HepG2 (cell line): ENCODE measurements around the gene SELENOT. TPM values are rescaled to one million over a fixed set of nuclear protein-coding genes. Genes with fewer than 3 reads are reported as not detected.

Source experiments
- AHR ChIP-seq: IDR thresholded peaks from 2 replicates; pipeline ENCODE4 v1.6.1; 2018; ENCODE audit warnings: missing genetic modification reagents, missing compliant biosample characterization
- ASH2L ChIP-seq: fragments of 300-600, 200-600 bp; sonication (generic); IDR thresholded peaks from 2 replicates; pipeline ENCODE4 v1.7.0; 2017; ENCODE audit warnings: low read depth, mild to moderate bottlenecking, moderate library complexity, mixed read lengths, low read length; ENCODE audit not compliant: insufficient read length
- ERF ChIP-seq: IDR thresholded peaks from 2 replicates; pipeline ENCODE4 v1.6.1; 2018; ENCODE audit warnings: missing biosample characterization, missing genetic modification reagents
- HIVEP1 ChIP-seq: sonication (generic); formaldehyde crosslinking; IDR thresholded peaks from 2 replicates; pipeline ENCODE4 v1.4.0; 2020; ENCODE audit warnings: mild to moderate bottlenecking, missing genetic modification reagents
- NFE2 ChIP-seq: sonication (generic); formaldehyde crosslinking; IDR thresholded peaks from 2 replicates; pipeline ENCODE4 v1.4.0; 2020; ENCODE audit warnings: missing genetic modification reagents
- NFYB ChIP-seq: sonication (generic); formaldehyde crosslinking; IDR thresholded peaks from 2 replicates; pipeline ENCODE4 v1.4.0; 2020; ENCODE audit warnings: missing genetic modification reagents
- TCF7 ChIP-seq: sonication (generic); IDR thresholded peaks from 2 replicates; pipeline ENCODE4 v1.6.1; 2016; ENCODE audit warnings: antibody characterized with exemption, low read depth
- U2AF1 ChIP-seq: fragments of 200-400 bp; formaldehyde crosslinking; optimal IDR thresholded peaks from 2 replicates; pipeline ENCODE3; 2017; ENCODE audit warnings: mild to moderate bottlenecking, low read depth, low read length
- ZNF10 ChIP-seq: sonication (generic); formaldehyde crosslinking; IDR thresholded peaks from 2 replicates; pipeline ENCODE4 v1.4.0; 2020; ENCODE audit warnings: mild to moderate bottlenecking, low read depth, missing genetic modification reagents, borderline replicate concordance
- ZNF367 ChIP-seq: sonication (generic); formaldehyde crosslinking; IDR thresholded peaks from 2 replicates; pipeline ENCODE4 v1.4.0; 2020; ENCODE audit warnings: missing genetic modification reagents, borderline replicate concordance
- ZNF432 ChIP-seq: sonication (generic); formaldehyde crosslinking; IDR thresholded peaks from 2 replicates; pipeline ENCODE4 v1.5.0; 2020; ENCODE audit warnings: missing genetic modification reagents, mild to moderate bottlenecking, borderline replicate concordance
- ZNF501 ChIP-seq: sonication (generic); formaldehyde crosslinking; IDR thresholded peaks from 2 replicates; pipeline ENCODE4 v1.5.1; 2020; ENCODE audit warnings: mild to moderate bottlenecking, moderate library complexity, missing genetic modification reagents
- ZNF572 ChIP-seq: sonication (generic); formaldehyde crosslinking; IDR thresholded peaks from 2 replicates; pipeline ENCODE4 v1.5.1; 2020; ENCODE audit warnings: mild to moderate bottlenecking, missing genetic modification reagents
- ZNF777 ChIP-seq: sonication (generic); formaldehyde crosslinking; IDR thresholded peaks from 2 replicates; pipeline ENCODE4 v1.4.0; 2020; ENCODE audit warnings: missing genetic modification reagents
- ZNF878 ChIP-seq: sonication (generic); formaldehyde crosslinking; IDR thresholded peaks from 2 replicates; pipeline ENCODE4 v1.8.1; 2023; ENCODE audit warnings: mild to moderate bottlenecking, missing genetic modification reagents, moderate library complexity
- polyA plus RNA-seq, 8 experiments: library from polyadenylated mRNA; depleted of rRNA in 3 of 8; stranded (reverse) in 7 of 8; unstranded in 1 of 8; fragments of >200 nt; fragmentation: Illumina TruSeq in 4 of 8; extraction: Trizol in 4 of 8; gene quantifications; 2 replicates each; pipeline versions ENCODE4 v1.2.1 to v1.2.3, GENCODE V29; 2011 to 2016; ENCODE audit warnings: low read depth in 4 of 8, missing spikeins in 1 of 8, mixed read lengths in 1 of 8; ENCODE audit not compliant: insufficient read depth in 1 of 8
- total RNA-seq, 5 experiments: library from RNA; depleted of rRNA; stranded (reverse); fragments of >200 nt; fragmentation: Illumina TruSeq; extraction: Trizol; gene quantifications; 2 replicates each; pipeline ENCODE4 v1.2.3, GENCODE V29; 2016; ENCODE audit warnings: low read depth in 1 of 5
- TF ChIP-seq, protein P1 (sequence below): IDR thresholded peaks from 2 replicates; pipeline ENCODE4 v1.6.1; 2016; ENCODE audit warnings: control low read depth
- TF ChIP-seq, protein P2 (sequence below): sonication (generic); formaldehyde crosslinking; IDR thresholded peaks from 2 replicates; pipeline ENCODE4 v1.8.1; 2023; ENCODE audit warnings: mild to moderate bottlenecking, inconsistent platforms, moderate library complexity, missing genetic modification reagents, borderline replicate concordance
- TF ChIP-seq, protein P3 (sequence below): sonication (generic); formaldehyde crosslinking; IDR thresholded peaks from 2 replicates; pipeline ENCODE4 v1.4.0; 2020; ENCODE audit warnings: missing genetic modification reagents
- TF ChIP-seq, protein P4 (sequence below): sonication (generic); formaldehyde crosslinking; IDR thresholded peaks from 2 replicates; pipeline ENCODE4 v1.8.1; 2023; ENCODE audit warnings: mild to moderate bottlenecking, missing genetic modification reagents, borderline replicate concordance
- TF ChIP-seq, protein P5 (sequence below): sonication (generic); formaldehyde crosslinking; IDR thresholded peaks from 2 replicates; pipeline ENCODE4 v1.4.0; 2020; ENCODE audit warnings: mild to moderate bottlenecking, missing genetic modification reagents

SELENOT gene
- total and polyA plus RNA-seq, 2 of the 13 experiments (the other 11 are each of a cell fraction or from before 2014, with no cell fraction given), result 122 to 273 TPM

DNA sequence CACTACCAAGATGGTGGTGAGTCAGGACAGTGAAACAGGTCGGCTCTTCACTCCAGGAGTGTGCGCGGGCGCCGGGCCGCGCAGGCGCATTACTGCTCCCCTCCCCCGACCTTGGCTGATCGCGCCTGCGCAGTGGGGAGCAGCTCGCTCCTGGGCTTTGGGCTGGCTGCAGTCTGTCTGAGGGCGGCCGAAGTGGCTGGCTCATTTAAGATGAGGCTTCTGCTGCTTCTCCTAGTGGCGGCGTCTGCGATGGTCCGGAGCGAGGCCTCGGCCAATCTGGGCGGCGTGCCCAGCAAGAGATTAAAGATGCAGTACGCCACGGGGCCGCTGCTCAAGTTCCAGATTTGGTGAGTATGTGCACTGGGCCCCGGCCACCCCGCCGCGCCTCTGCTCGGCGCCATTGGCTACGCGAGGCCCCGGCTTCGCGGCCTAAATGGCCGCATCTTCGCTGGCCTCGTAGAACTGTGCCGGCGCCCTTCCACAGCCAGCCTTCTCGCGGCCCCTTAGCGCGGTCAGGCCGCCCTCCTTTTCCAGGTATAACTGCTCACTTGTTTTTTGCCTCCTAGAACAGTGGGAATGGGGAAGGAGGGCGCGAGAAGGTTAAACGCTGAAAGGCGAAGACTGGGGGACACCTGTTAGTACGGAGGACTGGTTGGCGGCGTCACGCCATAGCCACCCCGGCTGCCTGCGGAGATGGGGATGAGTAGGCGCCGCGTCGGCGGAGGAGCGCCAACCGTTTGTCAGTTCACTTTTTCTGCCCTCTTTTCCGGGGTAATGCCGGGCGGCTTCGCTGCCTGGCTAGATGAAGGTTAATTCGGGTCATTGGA, at the start of gene SELENOT (continued):
- peak; percentile 98 for TF ChIP-seq ASH2L
- 0 out of 2 replicates have a peak, but pooled peaks have one; percentile 26 for TF ChIP-seq ZNF878 (CRISPR knock-in tag)
- peak; percentile 98 for TF ChIP-seq ZNF501 (CRISPR knock-in tag)
- peak; percentile 66; the same call in 1 of the 2 replicates for TF ChIP-seq ERF (CRISPR knock-in tag)
- 0 out of 2 replicates have a peak, but pooled peaks have one; percentile 36 for TF ChIP-seq NFYB
- TF ChIP-seq, protein P1, sequence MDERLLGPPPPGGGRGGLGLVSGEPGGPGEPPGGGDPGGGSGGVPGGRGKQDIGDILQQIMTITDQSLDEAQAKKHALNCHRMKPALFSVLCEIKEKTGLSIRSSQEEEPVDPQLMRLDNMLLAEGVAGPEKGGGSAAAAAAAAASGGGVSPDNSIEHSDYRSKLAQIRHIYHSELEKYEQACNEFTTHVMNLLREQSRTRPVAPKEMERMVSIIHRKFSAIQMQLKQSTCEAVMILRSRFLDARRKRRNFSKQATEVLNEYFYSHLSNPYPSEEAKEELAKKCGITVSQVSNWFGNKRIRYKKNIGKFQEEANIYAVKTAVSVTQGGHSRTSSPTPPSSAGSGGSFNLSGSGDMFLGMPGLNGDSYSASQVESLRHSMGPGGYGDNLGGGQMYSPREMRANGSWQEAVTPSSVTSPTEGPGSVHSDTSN (CRISPR knock-in tag), result no peak
- TF ChIP-seq, protein P2, sequence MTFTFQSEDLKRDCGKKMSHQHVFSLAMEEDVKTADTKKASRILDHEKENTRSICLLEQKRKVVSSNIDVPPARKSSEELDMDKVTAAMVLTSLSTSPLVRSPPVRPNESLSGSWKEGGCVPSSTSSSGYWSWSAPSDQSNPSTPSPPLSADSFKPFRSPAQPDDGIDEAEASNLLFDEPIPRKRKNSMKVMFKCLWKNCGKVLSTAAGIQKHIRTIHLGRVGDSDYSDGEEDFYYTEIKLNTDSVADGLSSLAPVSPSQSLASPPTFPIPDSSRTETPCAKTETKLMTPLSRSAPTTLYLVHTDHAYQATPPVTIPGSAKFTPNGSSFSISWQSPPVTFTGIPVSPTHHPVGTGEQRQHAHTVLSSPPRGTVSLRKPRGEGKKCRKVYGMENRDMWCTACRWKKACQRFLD, result peak; percentile 96
- TF ChIP-seq HIVEP1 (CRISPR knock-in tag), result peak; percentile 80
- TF ChIP-seq ZNF10 (CRISPR knock-in tag), result no peak
- peak; percentile 66 for TF ChIP-seq U2AF1
- peak; percentile 40; the same call in 1 of the 2 replicates for TF ChIP-seq ZNF777 (CRISPR knock-in tag)
- TF ChIP-seq, protein P3, sequence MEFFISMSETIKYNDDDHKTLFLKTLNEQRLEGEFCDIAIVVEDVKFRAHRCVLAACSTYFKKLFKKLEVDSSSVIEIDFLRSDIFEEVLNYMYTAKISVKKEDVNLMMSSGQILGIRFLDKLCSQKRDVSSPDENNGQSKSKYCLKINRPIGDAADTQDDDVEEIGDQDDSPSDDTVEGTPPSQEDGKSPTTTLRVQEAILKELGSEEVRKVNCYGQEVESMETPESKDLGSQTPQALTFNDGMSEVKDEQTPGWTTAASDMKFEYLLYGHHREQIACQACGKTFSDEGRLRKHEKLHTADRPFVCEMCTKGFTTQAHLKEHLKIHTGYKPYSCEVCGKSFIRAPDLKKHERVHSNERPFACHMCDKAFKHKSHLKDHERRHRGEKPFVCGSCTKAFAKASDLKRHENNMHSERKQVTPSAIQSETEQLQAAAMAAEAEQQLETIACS (CRISPR knock-in tag), result peak; percentile 45; the same call in 1 of the 2 replicates
- TF ChIP-seq, protein P4, sequence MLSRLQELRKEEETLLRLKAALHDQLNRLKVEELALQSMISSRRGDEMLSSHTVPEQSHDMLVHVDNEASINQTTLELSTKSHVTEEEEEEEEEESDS (CRISPR knock-in tag), result peak; percentile 72; the same call in 1 of the 2 replicates
- TF ChIP-seq AHR, result peak; percentile 90; the same call in 1 of the 2 replicates
- TF ChIP-seq ZNF572 (CRISPR knock-in tag), result no peak
- peak; percentile 52; the same call in 1 of the 2 replicates for TF ChIP-seq ZNF367 (CRISPR knock-in tag)
- no peak for TF ChIP-seq ZNF432 (CRISPR knock-in tag)
- TF ChIP-seq TCF7, result no peak
- TF ChIP-seq, protein P5, sequence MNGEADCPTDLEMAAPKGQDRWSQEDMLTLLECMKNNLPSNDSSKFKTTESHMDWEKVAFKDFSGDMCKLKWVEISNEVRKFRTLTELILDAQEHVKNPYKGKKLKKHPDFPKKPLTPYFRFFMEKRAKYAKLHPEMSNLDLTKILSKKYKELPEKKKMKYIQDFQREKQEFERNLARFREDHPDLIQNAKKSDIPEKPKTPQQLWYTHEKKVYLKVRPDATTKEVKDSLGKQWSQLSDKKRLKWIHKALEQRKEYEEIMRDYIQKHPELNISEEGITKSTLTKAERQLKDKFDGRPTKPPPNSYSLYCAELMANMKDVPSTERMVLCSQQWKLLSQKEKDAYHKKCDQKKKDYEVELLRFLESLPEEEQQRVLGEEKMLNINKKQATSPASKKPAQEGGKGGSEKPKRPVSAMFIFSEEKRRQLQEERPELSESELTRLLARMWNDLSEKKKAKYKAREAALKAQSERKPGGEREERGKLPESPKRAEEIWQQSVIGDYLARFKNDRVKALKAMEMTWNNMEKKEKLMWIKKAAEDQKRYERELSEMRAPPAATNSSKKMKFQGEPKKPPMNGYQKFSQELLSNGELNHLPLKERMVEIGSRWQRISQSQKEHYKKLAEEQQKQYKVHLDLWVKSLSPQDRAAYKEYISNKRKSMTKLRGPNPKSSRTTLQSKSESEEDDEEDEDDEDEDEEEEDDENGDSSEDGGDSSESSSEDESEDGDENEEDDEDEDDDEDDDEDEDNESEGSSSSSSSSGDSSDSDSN, result peak; percentile 100
- TF ChIP-seq NFE2 (CRISPR knock-in tag), result 0 out of 2 replicates have a peak, but pooled peaks have one; percentile 9
